H1 (cell line): ENCODE measurements around the gene OIP5.

Source experiments
- CHD2 ChIP-seq: IDR thresholded peaks from 2 replicates; pipeline ENCODE4 v1.6.1; 2012; ENCODE audit warnings: low read length, improper control_type of control experiment
- EP300 ChIP-seq, 2 experiments: IDR thresholded peaks; 1 replicate in 1 of 2; 2 replicates in 1 of 2; pipeline ENCODE4 v1.6.1; 2011 to 2012; ENCODE audit warnings: low read depth in 2 of 2, low read length in 2 of 2, mild to moderate bottlenecking in 2 of 2, borderline replicate concordance in 1 of 2, inconsistent platforms in 1 of 2, moderate library complexity in 1 of 2
- MAX ChIP-seq: IDR thresholded peaks from 2 replicates; pipeline ENCODE4 v1.6.1; 2012; ENCODE audit warnings: inconsistent platforms
- POLR2A ChIP-seq, 2 experiments: IDR thresholded peaks; 1 replicate in 1 of 2; 2 replicates in 1 of 2; pipeline ENCODE4 v1.6.1; 2011; ENCODE audit warnings: low read depth in 2 of 2, low read length in 2 of 2, mild to moderate bottlenecking in 2 of 2; ENCODE audit errors: control extremely low read depth in 1 of 2
- POLR2AphosphoS5 ChIP-seq: IDR thresholded peaks from 2 replicates; pipeline ENCODE4 v1.6.1; 2011; ENCODE audit warnings: low read depth, low read length
- SP1 ChIP-seq: IDR thresholded peaks from 2 replicates; pipeline ENCODE4 v1.6.1; 2011; ENCODE audit warnings: low read depth, low read length

GRCh38 chr15:41285285-41285684 is 47.1 kb downstream of the OIP5 start:
- TF ChIP-seq POLR2A (IDR thresholded peaks at IDR 0.05; ENCODE audit: control extremely low read depth in 1 of 2, low read depth in 2 of 2, low read length in 2 of 2) (peak in 1 of 2 experiments; percentile 55; a peak in 1 of 3 replicates), EP300 (IDR thresholded peaks at IDR 0.05; ENCODE audit: borderline replicate concordance in 1 of 2, low read depth in 2 of 2, low read length in 2 of 2) (no peak), SP1 (peak; percentile 74; the same call in 1 of the 2 replicates), POLR2AphosphoS5 (peak; percentile 35; the same call in 1 of the 2 replicates), MAX (no peak), CHD2 (no peak)
